PFSK-1 (cell line): ENCODE data around the gene MNX1.

ENCODE experiments used
- FOXP2 ChIP-seq: optimal IDR thresholded peaks from 2 replicates; pipeline ENCODE3; 2011; ENCODE audit warnings: borderline replicate concordance, control low read depth, inconsistent platforms; ENCODE audit not compliant: insufficient read depth; ENCODE audit errors: extremely low read length, extremely low read depth
- POLR2AphosphoS5 ChIP-seq: IDR thresholded peaks from 2 replicates; pipeline ENCODE4 v1.6.1; 2012; ENCODE audit warnings: low read depth, mild to moderate bottlenecking, control low read depth, low read length, moderate library complexity
- REST ChIP-seq, 2 experiments: IDR thresholded peaks; 2 replicates each; pipeline versions ENCODE4 v1.6.1 to v1.8.0; 2011 to 2012; ENCODE audit warnings: low read depth in 2 of 2, low read length in 2 of 2, control low read depth in 1 of 2, inconsistent platforms in 1 of 2, mild to moderate bottlenecking in 1 of 2, moderate library complexity in 1 of 2; ENCODE audit not compliant: insufficient read depth in 1 of 2
- SIN3A ChIP-seq: IDR thresholded peaks from 2 replicates; pipeline ENCODE4 v1.6.1; 2012; ENCODE audit warnings: mild to moderate bottlenecking, low read length, moderate library complexity, borderline replicate concordance; ENCODE audit not compliant: insufficient read depth
- TAF1 ChIP-seq: IDR thresholded peaks from 2 replicates; pipeline ENCODE4 v1.6.1; 2012; ENCODE audit warnings: low read length, control low read depth, borderline replicate concordance; ENCODE audit not compliant: insufficient read depth

Gene MNX1

GRCh38 chr7:157027568-157028198 is 17.2 kb upstream of the MNX1 start:
- TF ChIP-seq TAF1 (no peak), REST (IDR thresholded peaks at IDR 0.05; ENCODE audit: insufficient read depth in 1 of 2, low read depth in 2 of 2, low read length in 2 of 2) (no peak), POLR2AphosphoS5 (no peak), FOXP2 (no peak), SIN3A (no peak)

- TF ChIP-seq REST (IDR thresholded peaks at IDR 0.05; ENCODE audit: insufficient read depth in 1 of 2, low read depth in 2 of 2, low read length in 2 of 2) (no peak), SIN3A (no peak), FOXP2 (no peak), TAF1 (no peak), POLR2AphosphoS5 (no peak)
Measured at GRCh38 chr7:157024716-157025115, 14.3 kb upstream of the MNX1 start.

- TF ChIP-seq FOXP2 (no peak), POLR2AphosphoS5 (no peak), SIN3A (no peak), TAF1 (no peak), REST (IDR thresholded peaks at IDR 0.05; ENCODE audit: insufficient read depth in 1 of 2, low read depth in 2 of 2, low read length in 2 of 2) (no peak)
Measured at GRCh38 chr7:157023589-157023905, 13.1 kb upstream of the MNX1 start.

DNA sequence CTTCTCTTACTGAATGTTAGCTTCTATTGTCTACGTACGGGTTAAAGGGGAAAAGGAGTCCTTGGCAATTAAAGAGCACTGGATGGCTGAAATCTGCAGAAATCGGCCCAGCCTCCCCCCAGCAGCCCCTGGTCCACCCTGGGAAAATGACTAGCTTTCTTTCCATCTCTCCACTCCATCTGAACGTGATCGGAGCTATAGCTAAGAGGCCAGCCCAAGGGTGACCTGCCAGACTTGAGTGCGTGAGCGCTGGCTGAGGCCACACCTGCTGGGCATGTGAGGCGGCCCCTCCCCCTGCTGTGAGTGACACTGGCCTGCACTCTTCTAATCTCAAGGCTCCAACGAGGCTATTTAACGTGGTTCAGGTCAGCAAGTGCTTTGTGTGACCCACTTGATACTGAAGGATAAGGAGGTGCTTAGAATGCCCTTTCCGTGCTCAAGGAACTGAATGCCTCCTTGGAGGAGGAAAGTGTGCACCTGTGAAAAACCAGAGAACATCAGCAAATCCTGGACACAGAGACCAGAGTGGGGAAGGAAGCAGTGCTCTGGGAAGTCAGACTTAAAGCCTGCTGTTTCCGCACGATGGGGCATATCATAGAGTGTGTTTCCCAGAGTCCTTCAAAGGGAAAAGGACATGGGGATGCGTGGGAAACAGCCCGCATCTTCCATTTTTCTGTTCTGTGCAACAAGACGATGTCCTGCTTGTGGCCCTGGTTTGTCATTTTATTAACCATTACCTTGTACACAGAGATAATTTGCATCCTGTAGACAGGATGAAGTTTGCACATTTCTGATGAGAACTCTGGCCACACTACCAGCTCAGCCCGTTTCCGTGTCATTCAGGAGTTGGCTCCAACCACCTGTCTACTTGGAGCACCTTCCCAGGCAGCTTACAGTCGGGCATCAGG is 12.5 kb upstream of the MNX1 start:
- TF ChIP-seq FOXP2 (no peak), POLR2AphosphoS5 (no peak), TAF1 (no peak), REST (IDR thresholded peaks at IDR 0.05; ENCODE audit: insufficient read depth in 1 of 2, low read depth in 2 of 2, low read length in 2 of 2) (no peak), SIN3A (no peak)
